SU-DHL-6 (cell line): ENCODE data around the gene FITM1.

ENCODE experiments used
- CTCF ChIP-seq: fragments of 200-600 bp; sonication (generic); IDR thresholded peaks from one replicate; pipeline ENCODE4 v1.5.1; 2017; ENCODE audit warnings: antibody characterized with exemption, mild to moderate bottlenecking, low read length, moderate library complexity; ENCODE audit not compliant: insufficient read depth, poor library complexity, severe bottlenecking
- EZH2phosphoT487 ChIP-seq: fragments of 200-600 bp; sonication (generic), shearing (Covaris generic); conservative IDR thresholded peaks from 2 replicates; pipeline ENCODE4 v1.6.1; 2018; ENCODE audit warnings: mild to moderate bottlenecking, antibody characterized with exemption, low read length, moderate library complexity, mixed read lengths

GRCh38 chr14:24179294-24179960 lies 49.0 kb downstream of the FITM1 start:
- no peak for TF ChIP-seq CTCF
- no peak for TF ChIP-seq EZH2phosphoT487
